Activated naive CD8-positive, alpha-beta T cell treated with anti-CD3 and anti-CD28 coated beads, Interleukin-2, amount 50 U/mL, for 24 hours (primary cell): ENCODE results near the gene ABCF2.

Experiments used
- ATAC-seq: fragments of 150-1000 bp; cut with Tn5 transposase; one replicate; pipeline ENCODE4 v1.10.0; 2021
- DNase-seq: peaks from one replicate; pipeline ENCODE4 v3.0.0; 2021
- H3K27ac Mint-ChIP-seq: one replicate; pipeline ENCODE4 v1.8.0; 2021; ENCODE audit warnings: mild to moderate bottlenecking, mixed read lengths
- H3K27me3 Mint-ChIP-seq: one replicate; pipeline ENCODE4 v1.8.0; 2021; ENCODE audit warnings: mixed read lengths
- H3K36me3 Mint-ChIP-seq: one replicate; pipeline ENCODE4 v1.8.0; 2021; ENCODE audit warnings: low read depth, mixed read lengths
- H3K4me1 Mint-ChIP-seq: one replicate; pipeline ENCODE4 v1.8.0; 2021; ENCODE audit warnings: mixed read lengths
- H3K4me3 Mint-ChIP-seq: one replicate; pipeline ENCODE4 v1.8.0; 2021; ENCODE audit warnings: mild to moderate bottlenecking, moderate library complexity, mixed read lengths
- H3K9me3 Mint-ChIP-seq: one replicate; pipeline ENCODE4 v1.8.0; 2021; ENCODE audit warnings: mixed read lengths

Gene ABCF2

DNA sequence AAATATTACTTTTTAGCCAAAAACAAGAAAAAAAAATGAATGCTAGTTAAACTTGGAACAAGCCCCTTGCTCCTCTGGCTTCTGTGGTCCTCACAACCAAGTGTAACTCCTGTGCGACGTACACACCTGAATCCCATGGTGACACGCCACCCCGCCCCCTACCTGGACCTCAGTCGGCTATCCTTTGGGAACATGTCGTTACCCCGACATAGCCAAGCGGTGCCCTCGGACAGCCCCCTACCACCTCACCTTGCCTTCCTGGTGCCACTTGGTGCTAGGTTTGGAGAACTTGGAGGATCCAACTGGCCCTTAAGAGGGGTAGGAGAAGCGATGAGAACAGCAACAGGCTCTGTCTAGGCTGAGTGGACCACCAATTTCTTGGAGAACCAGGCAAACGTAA is 33.5 kb upstream of the ABCF2 start:
- Mint-ChIP-seq H3K27ac (no peak overlapping the region), H3K36me3 (no peaks in the 10 kb centered on the region), H3K27me3 (peaks cover 18% of the 10 kb centered on the region), H3K4me3 (no peak overlapping the region), H3K9me3 (no peaks in the 10 kb centered on the region), H3K4me1 (no peaks in the 10 kb centered on the region)
- ATAC-seq, result no peak
- DNase-seq, result no peak

DNA sequence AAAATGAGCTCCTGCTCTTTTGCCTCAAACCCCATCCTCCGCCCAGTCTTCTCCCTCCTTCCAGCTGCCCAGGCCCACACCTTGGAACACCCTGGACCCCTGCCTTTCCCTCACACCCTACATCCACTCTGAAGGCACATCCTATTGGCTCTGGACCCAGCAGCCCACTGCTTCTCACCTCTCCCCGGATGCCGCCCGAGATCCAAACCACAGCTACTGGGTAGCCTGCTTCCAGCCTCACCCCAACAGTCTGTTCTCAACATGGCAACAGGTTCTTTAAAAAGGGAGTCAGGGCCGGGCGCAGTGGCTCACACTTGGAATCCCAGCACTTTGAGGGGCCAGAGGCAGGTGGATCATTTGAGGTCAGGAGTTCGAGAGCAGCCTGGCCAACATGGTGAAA is 31.0 kb upstream of the ABCF2 start:
- Mint-ChIP-seq H3K27me3 (peaks cover 20% of the 10 kb centered on the region), H3K4me3 (no peak overlapping the region), H3K4me1 (no peaks in the 10 kb centered on the region), H3K36me3 (no peaks in the 10 kb centered on the region), H3K27ac (no peak overlapping the region), H3K9me3 (no peaks in the 10 kb centered on the region)
- ATAC-seq, result no peak
- DNase-seq, result no peak

DNA sequence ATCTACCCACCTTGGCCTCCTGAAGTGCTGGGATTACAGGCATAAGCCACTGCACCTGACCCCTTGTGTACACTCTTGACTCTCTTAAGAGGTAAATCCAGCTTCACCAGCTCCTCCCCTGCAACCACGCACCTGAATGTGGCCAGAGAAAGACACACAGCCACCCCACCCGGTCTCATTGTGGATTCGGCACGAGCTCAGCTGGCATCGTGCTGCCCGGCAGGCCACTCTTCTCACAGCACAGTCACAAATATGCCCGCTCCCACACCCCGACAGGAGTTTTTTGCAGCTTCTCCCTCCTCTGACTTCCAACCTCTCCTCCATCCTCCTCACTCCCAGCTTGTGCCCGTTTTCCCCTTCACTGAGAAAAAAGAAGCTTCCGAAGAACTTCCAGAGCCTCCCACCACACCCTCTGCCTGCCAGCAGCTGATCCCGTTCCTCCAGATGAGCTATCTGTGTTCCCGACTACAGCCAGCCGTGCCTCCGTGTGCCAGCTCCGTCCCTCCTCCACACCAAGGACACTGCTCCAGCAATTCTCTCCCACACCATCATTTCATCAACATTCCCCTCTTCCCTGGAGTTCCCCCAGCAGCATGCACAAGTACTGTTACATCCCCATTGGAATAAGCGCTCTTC is 29.5 kb upstream of the ABCF2 start:
- ATAC-seq (no peak), DNase-seq (no peak)
- no peak overlapping the region for H3K4me3 Mint-ChIP-seq
- peaks cover 3% of the 10 kb centered on the region for H3K4me1 Mint-ChIP-seq
- peaks cover 25% of the 10 kb centered on the region for H3K27me3 Mint-ChIP-seq
- H3K36me3 Mint-ChIP-seq, result no peaks in the 10 kb centered on the region
- H3K9me3 Mint-ChIP-seq, result no peaks in the 10 kb centered on the region
- no peak overlapping the region for H3K27ac Mint-ChIP-seq

DNA sequence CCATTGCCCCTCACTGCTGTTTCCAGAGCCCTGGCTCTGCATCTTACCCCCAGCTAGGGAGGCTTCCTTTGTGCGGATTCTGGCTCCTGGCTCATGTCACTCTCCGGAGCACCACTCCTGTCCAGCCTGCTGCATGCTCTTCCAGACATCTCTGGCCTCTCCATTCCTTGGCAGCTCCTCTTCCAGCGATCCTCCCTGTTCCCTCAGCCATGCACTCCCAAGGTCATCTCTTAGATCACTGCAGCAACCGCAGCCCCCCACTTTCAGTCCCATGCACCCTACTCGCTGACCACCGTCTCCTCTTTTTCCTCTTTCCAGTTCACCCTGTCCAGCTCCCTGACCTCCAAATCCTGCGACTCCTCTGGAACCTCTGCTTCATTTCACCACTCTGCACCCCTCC is 28.4 kb upstream of the ABCF2 start:
- Mint-ChIP-seq H3K27me3 (peaks cover 34% of the 10 kb centered on the region), H3K36me3 (no peaks in the 10 kb centered on the region)
- ATAC-seq, result no peak

DNA sequence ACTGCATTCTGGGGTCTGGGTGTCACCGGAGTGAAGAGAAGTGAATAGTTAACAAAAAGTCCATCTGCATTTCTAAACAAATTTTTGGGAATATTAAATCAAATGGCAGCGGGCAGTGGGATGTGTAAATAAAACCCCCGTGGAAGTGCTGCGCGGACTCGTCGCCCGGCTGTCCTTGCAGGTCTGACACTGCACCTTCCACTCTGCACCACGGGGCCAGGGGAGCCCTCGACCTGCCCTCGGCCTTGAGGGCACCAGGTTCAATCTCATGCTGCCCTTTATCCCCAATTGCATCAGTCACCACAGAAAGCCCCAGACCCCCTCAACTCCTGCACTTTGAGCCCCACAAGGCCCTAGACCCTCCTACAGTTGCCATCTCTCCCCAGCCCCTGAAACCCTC is 27.8 kb upstream of the ABCF2 start:
- ATAC-seq (no peak), DNase-seq (no peak)
- Mint-ChIP-seq H3K27me3 (peaks cover 38% of the 10 kb centered on the region), H3K4me1 (peaks cover 15% of the 10 kb centered on the region), H3K9me3 (no peaks in the 10 kb centered on the region), H3K36me3 (no peaks in the 10 kb centered on the region), H3K4me3 (no peak overlapping the region), H3K27ac (no peak overlapping the region)

More for the DNA sequence above, 28.4 kb upstream of the ABCF2 start:
- Mint-ChIP-seq H3K27ac (no peak overlapping the region), H3K4me1 (peaks cover 11% of the 10 kb centered on the region), H3K4me3 (no peak overlapping the region), H3K9me3 (no peaks in the 10 kb centered on the region)
- DNase-seq, result no peak

DNA sequence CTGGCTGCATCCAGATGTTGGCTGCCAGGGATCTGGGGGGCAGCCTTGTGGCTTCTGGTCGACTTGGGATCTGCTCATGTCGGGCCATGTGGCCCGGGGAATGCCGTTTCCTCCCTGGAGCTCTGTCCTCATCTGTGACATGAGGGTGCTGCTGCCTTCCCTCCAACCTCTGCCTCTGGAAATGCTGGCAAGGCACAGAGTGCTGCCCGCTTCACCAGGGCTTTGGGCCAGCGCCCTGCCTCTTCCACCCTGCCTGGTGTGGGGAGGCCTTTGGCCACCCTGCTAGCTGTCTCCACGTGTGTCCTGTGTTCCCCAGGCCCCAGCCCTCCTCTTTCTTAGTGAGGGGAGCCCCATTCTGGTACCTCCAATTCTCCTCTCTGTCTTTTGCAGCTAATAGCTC is 27.3 kb upstream of the ABCF2 start:
- ATAC-seq, result no peak
- no peaks in the 10 kb centered on the region for H3K36me3 Mint-ChIP-seq
- H3K9me3 Mint-ChIP-seq, result no peaks in the 10 kb centered on the region
- peaks cover 16% of the 10 kb centered on the region for H3K4me1 Mint-ChIP-seq
- no peak overlapping the region for H3K27ac Mint-ChIP-seq
- no peak for DNase-seq
- no peak overlapping the region for H3K4me3 Mint-ChIP-seq
- peaks cover 42% of the 10 kb centered on the region for H3K27me3 Mint-ChIP-seq

DNA sequence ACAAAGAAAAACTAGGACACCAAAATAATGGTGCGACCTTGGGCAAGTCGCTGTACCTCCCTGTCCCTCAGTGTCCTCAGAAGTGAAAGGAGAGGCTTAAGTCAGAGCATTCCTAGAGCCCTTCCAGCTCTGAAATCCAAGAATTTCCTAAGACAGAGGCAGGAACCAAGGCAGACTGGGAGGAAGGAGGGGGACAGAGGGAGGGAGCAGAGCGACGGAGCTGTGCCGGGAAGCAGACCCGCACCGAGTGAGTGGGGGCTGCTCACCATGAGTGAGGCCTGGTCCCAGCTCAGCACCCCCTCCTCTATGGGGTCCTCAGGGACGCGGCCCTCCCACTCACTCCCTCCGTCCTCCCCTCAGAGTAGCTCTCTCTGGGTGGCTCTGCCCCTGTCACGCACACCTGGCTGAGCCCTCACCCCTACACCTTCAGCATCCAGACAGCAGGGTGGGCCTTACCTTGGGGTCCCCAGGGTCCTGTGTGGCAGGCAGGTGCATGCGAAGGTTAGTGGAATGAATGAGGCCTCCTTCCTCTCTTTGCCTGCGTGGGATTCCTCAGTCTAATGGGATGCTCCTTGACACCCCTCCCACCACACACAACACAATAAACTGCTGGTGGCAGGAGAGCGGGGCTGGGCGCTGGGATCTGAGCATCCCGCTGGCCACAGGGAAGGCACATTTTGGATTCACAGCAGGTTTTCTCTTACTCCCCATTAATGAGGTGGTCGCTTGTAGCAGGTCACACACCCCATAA is 26.1 kb upstream of the ABCF2 start:
- Mint-ChIP-seq H3K27me3 (peaks cover 47% of the 10 kb centered on the region), H3K36me3 (no peaks in the 10 kb centered on the region), H3K27ac (no peak overlapping the region), H3K9me3 (no peaks in the 10 kb centered on the region), H3K4me3 (peak overlapping the region; percentile 6), H3K4me1 (peaks cover 21% of the 10 kb centered on the region)
- ATAC-seq (no peak), DNase-seq (no peak)

DNA sequence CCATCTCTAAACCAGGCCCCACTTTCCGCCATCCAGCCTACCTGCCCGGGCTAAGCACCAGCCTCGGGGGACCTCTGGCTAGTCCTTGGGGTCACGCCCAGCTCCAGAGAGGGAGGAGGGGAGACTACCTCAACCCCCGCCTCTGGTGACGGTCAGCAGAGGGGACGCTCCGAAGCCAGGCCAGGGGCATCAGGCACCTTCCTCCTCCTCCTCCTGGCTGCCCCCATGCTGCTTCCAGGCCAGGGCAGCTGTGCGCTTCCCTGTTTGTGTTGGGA is 25.5 kb upstream of the ABCF2 start:
- peak overlapping the region; percentile 34 for H3K4me3 Mint-ChIP-seq

DNA sequence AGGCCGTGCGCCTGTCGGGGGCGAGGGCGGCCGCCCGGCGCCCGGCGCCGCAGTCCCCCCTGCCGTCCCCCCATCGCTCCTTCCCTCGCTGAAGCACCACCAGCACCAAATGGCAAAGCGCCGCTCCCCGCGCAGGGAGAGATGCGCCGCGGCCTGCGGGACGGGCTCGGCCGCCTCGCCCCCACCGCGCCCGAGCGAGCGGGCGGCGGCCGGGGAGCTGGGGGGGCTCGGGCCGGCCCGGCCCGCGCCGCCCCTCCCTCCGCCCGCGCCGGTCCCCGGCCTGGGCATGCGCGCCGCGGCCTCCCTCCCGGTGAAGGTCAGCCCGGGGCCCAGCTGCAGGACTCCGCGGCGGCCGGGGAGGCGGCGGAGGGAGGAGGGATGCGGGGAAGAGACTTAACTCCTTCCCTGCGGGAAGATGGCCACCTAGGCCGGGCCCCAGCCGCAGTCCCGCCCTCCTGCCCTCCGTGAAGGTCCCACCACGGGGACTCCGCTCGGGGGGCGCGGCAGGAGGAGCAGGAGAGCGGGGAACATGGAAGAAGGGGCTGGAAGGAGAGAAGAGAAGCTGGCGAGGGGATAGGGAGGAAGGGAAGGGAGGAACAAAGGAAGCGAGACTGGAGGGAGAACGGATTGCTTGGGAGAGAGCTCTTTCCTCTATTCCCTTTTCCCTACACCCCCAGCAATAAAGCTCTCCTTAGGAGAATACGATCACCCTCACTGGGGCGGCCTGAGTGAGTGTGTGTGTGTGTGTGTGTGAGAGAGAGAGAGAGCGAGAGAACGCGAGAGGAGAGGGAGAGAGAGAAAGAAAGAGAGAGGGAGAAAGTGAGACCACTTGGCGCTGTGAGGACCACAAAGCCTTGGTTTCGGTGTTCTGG is 24.9 kb upstream of the ABCF2 start:
- DNase-seq, result no peak
- H3K36me3 Mint-ChIP-seq, result no peaks in the 10 kb centered on the region
- peaks cover 47% of the 10 kb centered on the region for H3K27me3 Mint-ChIP-seq
- peaks cover 25% of the 10 kb centered on the region for H3K4me1 Mint-ChIP-seq
- H3K4me3 Mint-ChIP-seq, result peak overlapping the region; percentile 34
- no peaks in the 10 kb centered on the region for H3K9me3 Mint-ChIP-seq
- H3K27ac Mint-ChIP-seq, result no peak overlapping the region
- ATAC-seq, result peak; percentile 7

More for the DNA sequence above, 25.5 kb upstream of the ABCF2 start:
- DNase-seq (no peak), ATAC-seq (no peak)
- no peaks in the 10 kb centered on the region for H3K9me3 Mint-ChIP-seq
- no peaks in the 10 kb centered on the region for H3K36me3 Mint-ChIP-seq
- H3K27me3 Mint-ChIP-seq, result peaks cover 48% of the 10 kb centered on the region
- peaks cover 25% of the 10 kb centered on the region for H3K4me1 Mint-ChIP-seq
- no peak overlapping the region for H3K27ac Mint-ChIP-seq

DNA sequence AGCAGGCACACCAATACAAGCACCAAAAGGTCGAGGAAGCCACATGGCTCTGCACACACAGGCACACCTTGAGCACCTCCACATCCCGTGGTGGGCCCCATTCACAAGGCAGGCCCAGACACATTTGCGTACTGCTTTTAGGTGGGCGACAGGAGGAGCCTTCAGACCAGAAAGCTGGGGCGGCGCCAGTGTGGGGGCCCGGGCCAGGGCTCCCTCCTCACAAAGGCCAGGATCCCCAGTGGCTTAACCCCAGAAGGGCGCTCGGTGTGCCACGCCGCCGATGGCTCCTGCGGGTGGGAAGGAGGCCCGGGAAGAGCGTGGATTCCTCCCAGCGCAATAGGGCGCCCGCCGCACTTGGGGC is 24.3 kb upstream of the ABCF2 start:
- Mint-ChIP-seq H3K36me3 (no peaks in the 10 kb centered on the region), H3K4me1 (peaks cover 25% of the 10 kb centered on the region), H3K4me3 (peak overlapping the region; percentile 19), H3K27me3 (peaks cover 46% of the 10 kb centered on the region), H3K27ac (no peak overlapping the region), H3K9me3 (no peaks in the 10 kb centered on the region)
- DNase-seq (no peak), ATAC-seq (peak; percentile 51)

DNA sequence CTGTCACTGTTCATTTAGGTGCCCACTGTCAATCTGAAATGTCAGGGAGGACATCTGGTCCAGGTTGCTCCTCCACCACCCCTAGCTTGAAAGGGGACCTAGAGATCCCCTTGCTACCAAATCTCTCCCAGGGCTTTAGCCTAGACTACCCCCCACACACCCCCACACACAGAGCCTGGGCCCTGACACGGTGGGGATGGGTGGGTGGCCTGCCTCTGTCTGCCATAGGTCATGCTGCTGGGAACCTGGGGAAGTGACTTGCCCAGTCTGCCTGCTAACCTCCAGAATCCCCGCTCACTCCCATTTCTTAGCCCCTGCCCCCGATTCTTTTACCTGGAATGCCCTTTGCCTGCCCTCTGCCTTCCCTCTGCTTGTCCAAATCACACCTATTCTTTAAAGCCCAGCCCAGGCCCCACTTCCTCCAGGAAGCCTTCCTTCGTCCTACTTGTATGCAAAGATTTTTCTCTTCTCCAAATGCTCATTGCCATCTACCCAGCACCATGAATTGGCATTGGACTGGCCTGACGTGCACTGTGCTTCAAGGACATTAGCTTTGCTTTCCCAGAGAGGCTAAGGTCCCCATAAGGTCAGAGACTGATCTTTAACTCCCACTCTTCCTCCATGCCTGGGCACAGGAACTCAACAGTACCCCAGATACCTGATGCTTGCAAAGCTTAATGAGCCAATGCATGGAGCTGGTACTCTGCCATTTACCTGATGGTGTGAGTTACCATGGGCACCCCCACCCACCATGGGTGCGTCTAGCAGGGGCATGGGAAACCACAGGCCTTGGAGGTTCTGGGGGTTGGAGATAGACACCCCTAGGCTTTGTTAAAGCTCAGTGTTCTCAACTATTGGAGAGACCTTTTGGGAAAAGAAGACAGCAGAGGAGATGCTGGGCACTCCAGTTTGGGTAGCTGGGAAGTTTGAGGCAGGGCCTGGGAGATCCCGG is 23.5 kb upstream of the ABCF2 start:
- Mint-ChIP-seq H3K4me1 (peaks cover 30% of the 10 kb centered on the region), H3K9me3 (no peaks in the 10 kb centered on the region), H3K36me3 (no peaks in the 10 kb centered on the region), H3K27ac (no peak overlapping the region), H3K27me3 (peaks cover 50% of the 10 kb centered on the region), H3K4me3 (no peak overlapping the region)
- DNase-seq (no peak), ATAC-seq (no peak)

DNA sequence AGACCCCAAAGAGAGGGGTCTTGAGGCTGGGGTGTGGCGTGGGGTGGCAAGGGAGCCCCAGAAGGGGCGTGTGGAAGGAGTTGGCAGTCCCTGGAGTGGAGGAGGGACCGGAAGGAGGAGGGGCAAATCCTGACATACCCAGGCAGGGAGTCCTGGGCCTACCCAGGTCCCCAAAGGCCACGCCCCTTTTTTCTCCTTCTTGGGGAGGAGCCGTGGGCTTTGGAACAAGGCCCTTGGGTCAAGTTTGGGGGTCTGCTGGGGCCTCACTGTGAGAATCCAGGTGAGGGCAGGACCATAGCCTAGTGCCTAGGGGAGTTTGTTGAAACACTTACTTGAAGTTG is 22.7 kb upstream of the ABCF2 start:
- H3K9me3 Mint-ChIP-seq, result no peaks in the 10 kb centered on the region
- peaks cover 34% of the 10 kb centered on the region for H3K4me1 Mint-ChIP-seq
- no peaks in the 10 kb centered on the region for H3K36me3 Mint-ChIP-seq
- ATAC-seq (no peak), DNase-seq (no peak)
- H3K27ac Mint-ChIP-seq, result no peak overlapping the region
- no peak overlapping the region for H3K4me3 Mint-ChIP-seq
- H3K27me3 Mint-ChIP-seq, result peaks cover 48% of the 10 kb centered on the region

DNA sequence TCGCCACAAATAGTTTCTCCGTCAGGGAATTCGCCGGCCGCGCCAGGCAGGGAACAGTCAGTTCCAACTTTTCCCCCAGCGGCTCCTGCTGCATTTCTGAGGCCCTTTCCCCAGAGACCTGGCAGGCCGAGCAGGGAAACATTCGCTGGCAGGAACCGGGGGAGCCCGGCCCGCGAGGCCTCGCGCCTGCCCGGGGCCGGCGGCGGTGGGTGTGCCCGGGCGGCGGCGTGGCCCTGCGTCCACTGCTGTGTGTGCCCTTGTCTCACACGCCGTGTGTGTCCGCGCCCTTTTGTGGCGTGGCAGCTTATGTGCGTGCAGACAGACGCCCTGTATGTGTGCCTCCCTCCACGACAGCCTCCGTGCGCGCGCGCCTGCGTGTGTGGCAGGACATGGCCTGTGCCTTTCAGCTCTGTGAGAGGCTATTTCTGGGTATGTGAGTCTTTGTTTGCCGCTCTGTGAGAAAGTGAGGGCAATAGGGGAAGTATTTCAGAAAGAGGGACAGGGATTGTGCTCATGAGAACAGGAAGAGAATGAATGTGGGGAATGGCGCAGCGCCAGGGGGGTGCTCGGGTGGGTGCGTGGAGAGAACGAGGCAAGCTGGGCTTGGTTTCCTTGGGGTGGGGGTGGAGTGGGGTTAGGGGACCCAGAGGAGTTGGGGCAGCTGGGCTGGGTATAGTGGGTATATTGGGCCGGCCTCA is 22.2 kb upstream of the ABCF2 start:
- DNase-seq, result no peak
- Mint-ChIP-seq H3K27ac (no peak overlapping the region), H3K36me3 (no peaks in the 10 kb centered on the region), H3K4me3 (peak overlapping the region; percentile 57), H3K9me3 (no peaks in the 10 kb centered on the region), H3K4me1 (peaks cover 39% of the 10 kb centered on the region), H3K27me3 (peaks cover 48% of the 10 kb centered on the region)
- no peak for ATAC-seq
